ENCODE results near the gene KLHL17. TPM values are rescaled to one million over a fixed set of nuclear protein-coding genes. Genes with fewer than 3 reads are reported as not detected.

The KLHL17 gene
- 1 to 10 TPM; 5.7 to 8.2 TPM for total RNA-seq
- long read RNA-seq, partial matches to known transcripts: 1 of 1 reads
- long read RNA-seq, other reads (novel, unspliced or antisense): 0 of 1 reads

- peak; percentile 46 to 69 for ATAC-seq
- intact Hi-C loops (cut with DNase I): loop anchor here in 1 of 2 donors (2.0 kb wide), 1 partner anchor 54 kb away; no protein-coding TSS in a partner anchor
- peak; percentile 84 for DNase-seq
Measured at GRCh38 chr1:960363-961131, at the start of gene KLHL17. KLHL17 (plus strand) TSS chr1:960584; CDS start chr1:960694, 110 bp downstream.

- peak in 1 of 2 donors; percentile 76 for ATAC-seq
- intact Hi-C loops (cut with DNase I): no loop called here
- peak; percentile 24 for DNase-seq
Measured at GRCh38 chr1:910881-911721, 49.3 kb upstream of the KLHL17 start.

- DNase-seq (no peak), ATAC-seq (no peak)
- intact Hi-C loops (cut with DNase I): no loop called here
Measured at GRCh38 chr1:911875-912739, 48.3 kb upstream of the KLHL17 start.

GRCh38 chr1:912740-913301, 47.6 kb upstream of the KLHL17 start:
- DNase-seq (peak; percentile 25), ATAC-seq (no peak)
- intact Hi-C loops (cut with DNase I): no loop called here

- intact Hi-C loops (cut with DNase I): no loop called here
- ATAC-seq: no peak
- DNase-seq: peak; percentile 15
Measured at GRCh38 chr1:913491-914130, 46.8 kb upstream of the KLHL17 start.

GRCh38 chr1:914131-914890, 46.1 kb upstream of the KLHL17 start:
- intact Hi-C loops (cut with DNase I): no loop called here
- peak; percentile 13 for DNase-seq
- ATAC-seq: no peak

GRCh38 chr1:914891-915280, 45.5 kb upstream of the KLHL17 start:
- DNase-seq (no peak), ATAC-seq (no peak)
- intact Hi-C loops (cut with DNase I): no loop called here

GRCh38 chr1:915295-916172, 44.9 kb upstream of the KLHL17 start:
- DNase-seq (peak; percentile 15), ATAC-seq (no peak)
- intact Hi-C loops (cut with DNase I): no loop called here

- intact Hi-C loops (cut with DNase I): no loop called here
- DNase-seq (peak; percentile 25), ATAC-seq (no peak)
Measured at GRCh38 chr1:916173-917075, 44.0 kb upstream of the KLHL17 start.

- no peak for DNase-seq
- intact Hi-C loops (cut with DNase I): no loop called here
Measured at GRCh38 chr1:917076-917459, 43.3 kb upstream of the KLHL17 start.

GRCh38 chr1:917466-918091, 42.8 kb upstream of the KLHL17 start:
- DNase-seq: peak; percentile 13

More at GRCh38 chr1:917076-917459, 43.3 kb upstream of the KLHL17 start:
- no peak for ATAC-seq

GRCh38 chr1:918353-918752, 42.0 kb upstream of the KLHL17 start:
- DNase-seq (no peak), ATAC-seq (no peak)
- intact Hi-C loops (cut with DNase I): no loop called here

More at GRCh38 chr1:917466-918091, 42.8 kb upstream of the KLHL17 start:
- intact Hi-C loops (cut with DNase I): no loop called here
- no peak for ATAC-seq

GRCh38 chr1:918843-919242, 41.5 kb upstream of the KLHL17 start:
- ATAC-seq (no peak), DNase-seq (no peak)
- intact Hi-C loops (cut with DNase I): no loop called here

- DNase-seq: no peak
- no peak for ATAC-seq
- intact Hi-C loops (cut with DNase I): no loop called here
Measured at GRCh38 chr1:919271-919872, 41.0 kb upstream of the KLHL17 start.

GRCh38 chr1:920010-920409, 40.4 kb upstream of the KLHL17 start:
- DNase-seq (no peak), ATAC-seq (no peak)
- intact Hi-C loops (cut with DNase I): no loop called here

Data from left cardiac atrium (tissue), 4 donors.